Cortex of kidney (tissue), 1 donor: ENCODE data around the gene SYNE1.

Experiments used
- DNase-seq: peaks from one replicate; lab custom pipeline; 2025; lab: John Stamatoyannopoulos, UW

SYNE1 gene

DNA sequence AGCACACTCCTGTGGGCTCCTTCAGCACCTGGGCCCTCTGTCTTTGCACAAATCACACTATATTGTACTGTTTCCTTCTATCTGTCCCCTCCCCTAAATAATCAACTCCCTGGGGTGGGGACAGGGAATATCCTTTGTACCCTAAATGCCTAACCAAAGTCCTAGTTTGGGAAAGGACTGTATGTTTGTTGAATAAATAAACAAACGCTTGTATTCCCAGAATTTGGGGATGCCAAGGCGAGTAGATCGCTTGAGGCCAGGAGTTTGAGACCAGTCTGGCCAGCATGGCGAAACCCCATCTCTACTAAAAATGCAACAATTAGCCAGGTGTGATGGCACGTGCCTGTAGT is 322.7 kb downstream of the SYNE1 start:
- DNase-seq = no peak

DNA sequence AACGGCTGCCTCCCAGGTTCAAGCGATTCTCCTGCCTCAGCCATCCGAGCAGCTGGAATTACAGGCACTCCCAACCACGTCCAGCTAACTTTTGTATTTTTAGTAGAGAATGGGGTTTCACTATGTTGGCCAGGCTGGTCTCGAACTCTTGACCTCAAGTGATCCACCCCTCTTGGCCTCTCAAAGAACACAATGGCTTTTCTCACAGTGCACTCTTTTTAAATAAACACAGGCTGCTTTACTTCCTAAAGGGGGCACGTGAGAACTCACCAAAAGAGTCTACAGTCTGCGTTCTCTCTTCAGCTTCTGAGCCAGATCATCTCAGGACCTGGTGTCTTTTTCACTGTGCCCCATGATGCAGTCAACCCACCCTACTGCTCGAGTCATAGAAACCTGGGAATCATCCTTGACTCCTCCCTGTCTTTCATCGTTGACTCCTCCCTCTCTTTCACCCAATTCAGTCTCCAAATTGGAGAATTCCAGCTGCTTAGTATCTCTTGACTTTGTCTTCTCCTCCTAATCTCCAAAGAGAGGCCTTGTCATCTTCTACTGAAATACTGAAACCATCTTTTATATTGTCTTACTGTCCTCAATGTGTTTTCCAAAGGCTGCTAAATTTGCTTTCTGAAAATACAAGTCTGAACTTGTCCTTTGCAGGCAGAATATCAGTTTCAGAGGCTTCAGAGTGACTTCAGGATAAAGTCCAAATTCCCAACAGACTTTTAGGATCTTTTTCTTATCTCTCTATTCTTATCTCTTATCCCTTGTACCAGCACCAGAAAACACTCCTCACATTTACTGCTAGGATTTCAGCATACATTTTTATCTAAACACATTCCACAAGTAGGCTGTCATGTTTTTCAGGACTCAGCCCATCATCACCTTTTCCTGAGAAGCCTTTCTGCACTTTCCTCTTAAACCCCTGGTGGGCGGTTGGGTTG is 323.4 kb downstream of the SYNE1 start:
- no peak for DNase-seq

DNA sequence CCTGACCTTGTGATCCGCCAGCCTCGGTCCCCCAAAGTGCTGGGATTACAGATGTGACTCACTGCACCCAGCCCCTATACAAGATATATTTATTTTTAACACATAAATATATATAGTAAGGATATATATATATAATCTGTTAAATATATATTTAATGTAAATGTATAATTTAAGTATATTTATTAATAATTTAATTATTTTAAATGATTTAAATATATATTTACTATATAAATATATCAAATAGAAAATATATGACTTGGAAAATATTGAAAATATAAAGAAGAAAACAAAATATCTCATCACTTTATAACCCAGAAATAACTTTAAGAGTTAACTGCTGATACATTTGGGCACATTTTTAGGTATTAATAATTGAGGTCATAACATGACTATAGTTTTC is 324.7 kb downstream of the SYNE1 start:
- no peak for DNase-seq

DNA sequence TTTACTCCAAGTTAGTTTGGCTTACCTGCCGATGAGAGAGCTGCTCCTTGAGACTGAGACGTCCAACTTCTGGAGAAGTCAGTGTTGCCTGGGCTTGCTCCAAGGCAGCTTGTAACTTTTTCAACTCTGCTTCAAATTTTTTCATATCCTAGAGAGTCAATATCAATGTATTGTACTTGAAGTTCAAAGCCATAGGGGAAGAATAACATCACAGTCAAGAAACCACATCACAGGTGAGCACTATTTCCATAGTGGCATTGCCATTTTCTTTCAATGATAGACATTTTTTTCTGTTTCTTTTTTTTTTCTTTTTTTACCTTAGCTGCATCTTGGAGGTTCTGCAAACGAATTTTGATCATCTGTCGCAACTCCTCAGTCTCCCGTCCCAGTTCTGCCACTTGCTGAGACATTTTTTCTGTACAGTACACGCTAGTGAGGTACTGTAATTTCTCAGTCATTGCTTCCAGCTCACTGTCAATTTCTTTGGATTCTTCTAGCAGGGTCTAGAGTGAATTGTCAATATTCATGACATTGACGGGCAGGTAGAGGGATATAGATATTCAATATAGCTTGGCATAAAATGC is 326.7 kb downstream of the SYNE1 start:
- DNase-seq = no peak

DNA sequence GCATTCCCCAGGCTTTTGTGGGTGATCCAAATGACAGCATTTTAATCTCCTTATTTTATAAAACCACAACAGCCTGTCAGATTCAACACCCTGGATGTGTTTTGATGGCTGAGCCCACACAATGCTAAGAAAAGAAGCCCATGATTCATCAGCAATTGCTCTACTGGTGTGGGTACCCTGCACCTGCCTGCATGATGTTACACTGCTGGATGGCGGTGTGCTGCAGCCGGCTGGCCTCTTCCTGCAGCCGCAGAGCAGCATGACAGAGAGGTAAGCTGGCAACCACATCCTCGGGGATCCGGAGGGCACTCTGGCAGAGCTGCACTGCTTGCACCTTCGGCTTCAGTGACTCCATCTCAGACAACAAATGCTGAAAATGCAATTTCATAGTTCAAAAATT is 327.5 kb downstream of the SYNE1 start:
- DNase-seq = no peak

DNA sequence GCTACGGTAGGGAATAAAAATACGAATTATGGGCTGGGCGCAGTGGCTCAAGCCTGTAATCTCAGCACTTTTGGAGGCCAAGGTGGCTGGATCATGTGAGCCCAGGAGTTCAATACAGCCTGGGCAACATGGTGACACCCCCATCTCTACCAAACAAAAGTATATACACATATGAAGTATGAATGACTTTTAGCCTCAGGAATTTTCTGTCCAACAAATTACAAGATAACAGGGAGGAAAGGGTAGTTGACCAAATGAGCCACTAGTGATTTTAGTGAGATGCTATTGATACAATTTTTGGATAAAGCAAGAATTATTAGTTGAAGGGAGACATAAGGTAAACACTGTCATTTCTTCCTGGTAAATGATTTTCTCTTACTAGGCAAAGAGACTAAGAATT is 328.2 kb downstream of the SYNE1 start:
- DNase-seq = no peak

DNA sequence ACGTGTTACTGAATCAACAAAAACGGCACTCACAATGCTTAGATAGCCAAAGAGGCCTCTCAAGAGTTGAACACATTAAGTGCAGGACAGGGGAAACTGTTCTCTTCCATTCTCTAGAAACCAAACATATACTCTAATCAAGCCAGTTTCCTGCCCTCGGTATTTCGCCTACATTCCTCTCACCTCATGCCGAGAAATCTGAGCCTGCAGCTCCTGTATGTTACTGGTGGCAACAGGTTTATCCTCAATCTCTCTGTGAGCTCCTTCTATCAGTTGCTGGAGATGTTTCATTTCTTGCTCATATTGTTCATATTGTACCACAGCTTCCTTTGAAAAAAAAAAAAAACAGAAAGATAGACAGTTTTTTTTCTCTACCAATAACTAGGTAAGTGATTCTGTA is 328.9 kb downstream of the SYNE1 start:
- DNase-seq = no peak

DNA sequence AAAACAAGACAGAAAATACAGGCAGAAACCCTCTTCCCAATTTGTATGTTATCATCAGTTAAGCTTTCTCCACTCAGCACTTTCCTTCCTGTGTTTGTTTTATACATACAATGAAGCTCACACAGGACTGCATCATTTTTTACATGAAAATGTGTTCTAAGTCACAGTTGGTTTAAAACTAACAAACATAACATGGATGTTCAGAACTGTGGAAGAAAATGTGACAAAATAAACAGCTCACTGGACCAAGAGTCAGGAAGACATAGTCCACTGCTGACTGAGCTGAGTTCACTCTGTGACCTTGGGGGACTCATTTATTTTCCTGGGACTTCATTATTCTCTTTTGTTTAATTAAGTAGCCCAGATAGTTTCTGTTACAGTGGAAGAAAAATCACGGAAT is 331.5 kb downstream of the SYNE1 start:
- DNase-seq = no peak

DNA sequence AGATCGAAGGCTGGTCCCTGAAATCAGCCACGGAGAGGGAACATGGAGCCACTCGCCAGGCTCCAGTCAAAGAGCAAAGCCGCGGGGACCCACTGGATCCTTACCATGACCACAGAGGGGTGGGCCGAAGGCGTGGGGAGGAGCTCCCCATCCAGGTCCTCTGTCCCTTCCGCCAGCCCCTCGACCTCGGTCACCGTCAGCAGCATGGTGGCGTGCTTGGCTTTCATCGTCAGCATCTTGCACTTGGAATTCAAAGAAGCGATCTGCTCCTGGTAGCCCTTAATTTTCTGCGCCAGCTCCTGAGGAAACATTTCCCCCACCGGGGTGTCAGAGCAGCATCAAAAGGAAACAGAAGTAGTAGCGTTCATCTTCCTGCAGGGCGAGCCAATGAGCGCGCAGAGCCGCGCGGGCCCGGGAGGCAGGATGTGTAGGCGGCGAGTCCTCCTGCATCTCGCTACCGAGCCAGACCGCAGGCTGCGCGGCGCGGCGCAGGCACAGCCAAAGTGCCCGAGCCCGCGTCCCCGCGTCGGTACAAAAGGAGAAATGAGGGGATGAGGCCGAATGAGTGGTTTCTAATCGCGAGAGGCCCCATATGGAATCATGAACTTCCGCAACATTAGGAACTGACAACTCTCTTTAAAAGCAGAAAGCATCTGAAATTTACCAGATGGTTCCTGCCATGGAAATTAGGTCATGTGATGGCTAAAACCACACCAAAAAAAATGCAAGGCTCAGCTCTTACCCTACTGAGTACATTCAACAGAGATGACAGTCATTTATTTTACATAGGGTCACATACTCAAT is 335.2 kb downstream of the SYNE1 start:
- DNase-seq = no peak

DNA sequence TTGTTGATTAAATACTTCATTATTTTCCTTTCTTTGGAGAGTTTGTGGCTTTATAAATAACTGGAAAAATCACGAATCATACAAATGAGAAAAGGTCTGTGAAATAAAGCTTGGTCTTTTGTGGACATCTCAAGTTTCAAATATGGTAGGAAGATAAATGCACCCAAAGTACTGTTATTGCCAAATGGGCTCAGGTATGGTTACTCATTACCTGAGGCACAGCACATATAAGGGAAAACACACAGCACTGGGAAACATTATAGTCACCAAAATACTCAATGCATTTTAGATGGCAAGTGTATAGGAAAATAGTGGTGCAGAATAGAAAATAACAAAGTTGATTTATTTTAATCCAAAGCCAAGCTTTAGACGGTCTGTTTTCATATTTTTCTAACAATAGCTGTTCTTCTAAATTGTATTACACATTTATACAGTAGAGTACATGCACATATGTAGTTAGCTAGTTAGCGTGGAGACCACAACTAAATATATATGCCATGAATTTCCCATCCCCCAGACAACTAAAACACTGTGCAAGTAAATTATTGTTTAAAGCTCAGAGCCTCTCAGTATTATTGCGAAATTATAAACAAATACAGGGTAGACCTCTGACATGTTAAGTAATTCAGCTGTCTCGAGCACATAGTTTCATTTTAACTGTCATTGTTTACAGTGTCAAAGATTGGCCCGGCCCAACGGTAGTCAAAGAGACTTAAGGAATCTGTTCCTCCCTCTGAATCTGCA is 336.0 kb downstream of the SYNE1 start:
- no peak for DNase-seq

DNA sequence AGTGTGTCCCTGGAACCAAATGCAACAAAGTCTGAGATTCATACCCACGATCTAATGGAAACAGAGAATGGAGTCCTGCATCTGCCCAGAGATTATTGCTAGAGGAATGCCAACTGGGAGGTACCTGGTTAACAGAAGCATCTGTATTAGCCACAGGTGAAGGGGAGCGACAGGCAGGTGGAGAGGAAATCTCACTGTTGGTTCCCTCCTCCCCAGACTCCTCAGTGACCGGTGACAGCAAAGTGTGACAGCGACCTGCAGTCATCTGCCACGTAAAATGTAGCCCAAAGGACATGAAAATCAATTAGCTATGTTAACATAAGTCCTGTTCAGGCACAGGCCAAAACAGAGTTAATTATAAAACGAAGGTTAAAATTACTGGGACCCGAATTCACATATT is 336.6 kb downstream of the SYNE1 start:
- no peak for DNase-seq

DNA sequence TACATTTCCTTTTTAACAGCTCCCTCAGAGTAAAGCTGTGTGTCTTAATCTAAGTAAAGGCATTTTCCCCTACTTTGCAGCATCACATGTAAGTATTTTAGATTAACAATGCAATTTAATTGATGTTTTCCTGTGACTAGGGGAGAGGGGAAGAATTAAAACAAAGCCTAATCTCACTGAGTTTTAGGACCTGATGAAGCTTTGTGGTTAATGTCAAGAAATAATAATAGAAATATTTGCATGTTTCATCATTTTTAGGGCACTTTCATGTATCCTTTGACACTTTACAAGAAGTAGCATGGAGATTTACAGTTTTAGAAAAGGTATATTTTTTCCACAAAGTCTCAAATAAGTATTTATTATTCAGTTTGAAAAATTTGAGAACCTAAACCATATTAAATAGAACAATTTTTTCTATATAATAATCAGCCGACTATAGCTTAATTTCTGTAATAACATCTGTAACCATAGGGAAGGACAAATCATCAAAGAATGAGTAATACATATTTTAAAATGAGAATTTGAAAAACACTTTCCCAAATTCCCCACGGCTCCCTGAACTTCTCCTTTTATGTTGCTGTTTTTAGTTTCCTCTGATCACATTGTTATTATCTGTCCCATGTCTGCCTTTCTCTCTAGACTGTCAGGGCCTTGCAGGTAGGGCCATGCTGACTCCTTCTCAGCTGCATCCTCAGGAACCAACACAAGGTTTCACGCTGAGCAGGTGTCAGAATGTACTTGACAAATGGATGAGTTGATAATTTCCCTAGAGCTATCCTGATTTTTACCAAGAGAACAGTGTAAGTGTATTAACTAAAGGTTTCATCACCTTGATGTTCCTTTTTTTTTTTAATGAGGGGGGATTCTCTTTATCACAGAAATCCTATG is 338.1 kb downstream of the SYNE1 start:
- DNase-seq = no peak

DNA sequence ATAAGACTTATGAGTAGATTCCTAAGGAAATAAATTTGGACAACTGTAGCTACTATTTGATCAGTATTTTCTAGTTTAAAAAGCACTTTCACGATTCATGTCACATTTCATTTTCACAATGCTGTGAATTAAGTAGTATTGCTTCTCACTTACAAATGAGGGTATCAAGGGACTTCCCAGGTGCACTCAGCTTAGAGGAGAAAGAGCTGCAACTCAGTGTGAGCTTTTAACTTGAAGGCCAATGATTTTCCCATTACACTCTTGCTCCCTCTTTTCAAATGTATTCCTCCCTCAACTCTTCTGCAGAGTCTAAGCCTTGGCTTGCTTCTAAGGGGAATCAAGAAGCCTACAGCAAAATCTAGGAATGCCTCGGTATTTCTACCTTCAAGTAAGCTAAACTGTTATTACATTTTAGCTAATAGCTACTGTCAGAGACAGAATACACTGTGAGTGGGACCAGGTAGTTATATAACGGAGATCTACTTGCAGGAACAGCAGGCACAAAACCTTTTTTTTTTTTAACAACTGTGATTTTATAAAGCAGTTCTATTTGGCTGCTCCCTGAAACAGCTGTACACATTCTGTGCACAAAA is 339.0 kb downstream of the SYNE1 start:
- DNase-seq = no peak

DNA sequence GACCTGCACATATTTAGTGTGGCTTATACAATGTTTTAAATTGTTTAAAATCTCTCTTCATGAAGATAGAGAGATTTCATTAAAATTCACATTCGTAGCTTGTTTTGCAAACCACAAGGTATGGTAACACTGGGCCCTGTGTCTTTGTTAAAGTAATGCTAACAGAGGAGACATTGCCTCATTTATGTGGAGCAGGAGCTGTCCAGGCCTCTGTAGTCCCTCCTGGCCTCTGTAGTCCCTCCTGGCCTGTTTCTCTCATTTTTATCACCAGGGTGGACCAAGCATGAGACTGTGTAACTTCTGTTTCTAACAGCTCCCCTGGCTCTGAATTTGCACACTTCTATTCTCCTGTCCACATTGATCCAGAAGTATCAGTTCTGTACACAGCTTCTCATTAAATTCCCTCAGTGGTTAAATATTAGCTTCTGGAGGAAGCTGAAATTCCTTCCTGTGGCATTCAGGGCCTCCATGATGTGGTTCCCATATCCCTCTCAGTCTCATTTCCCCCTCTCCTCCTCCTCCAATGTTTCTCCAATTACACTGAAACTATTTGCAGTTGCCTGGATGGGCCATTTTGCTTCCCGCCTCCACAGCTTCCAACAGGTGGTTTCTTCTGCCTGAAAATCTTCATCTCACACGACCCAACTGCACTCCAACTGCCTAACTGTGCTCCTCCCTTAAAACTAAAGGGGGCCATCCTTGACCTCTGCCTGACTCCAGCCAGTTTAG is 340.4 kb downstream of the SYNE1 start:
- DNase-seq = no peak

DNA sequence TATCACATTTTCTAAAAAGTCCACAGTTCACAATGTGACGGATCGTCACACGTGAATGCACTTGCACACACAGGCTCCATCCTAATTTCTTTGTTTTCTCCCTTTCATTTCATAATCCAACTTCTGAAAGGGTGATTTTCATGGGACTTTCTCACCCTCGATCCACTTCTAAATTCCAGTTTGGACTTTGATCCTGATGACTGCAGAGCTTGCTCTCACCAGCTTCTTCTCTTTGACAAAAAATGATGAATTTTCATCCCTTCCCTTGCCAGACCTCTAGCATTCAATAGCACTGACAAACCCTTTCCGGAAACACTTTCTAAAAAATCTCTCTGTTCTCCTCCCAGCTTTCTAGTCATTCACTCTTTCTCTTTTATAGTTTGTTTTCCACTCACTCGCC is 341.2 kb downstream of the SYNE1 start:
- DNase-seq = no peak

DNA sequence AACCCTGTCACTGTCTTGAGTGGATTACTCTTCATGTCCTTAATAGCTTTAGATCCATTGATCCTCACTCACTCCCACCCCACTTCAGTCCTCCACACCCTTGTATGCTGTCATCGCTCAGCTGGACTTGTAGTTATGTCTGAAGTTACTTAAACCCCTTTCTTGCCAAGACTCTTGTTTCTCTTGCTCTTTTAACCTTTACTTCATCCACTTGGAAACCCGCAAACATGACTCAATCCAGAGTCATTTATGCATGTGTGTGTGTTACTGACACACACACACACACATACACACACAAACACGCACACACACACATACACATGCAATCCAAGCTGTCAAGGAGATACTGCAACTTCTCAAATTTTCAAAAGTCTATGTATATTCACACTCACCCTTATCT is 341.8 kb downstream of the SYNE1 start:
- no peak for DNase-seq

DNA sequence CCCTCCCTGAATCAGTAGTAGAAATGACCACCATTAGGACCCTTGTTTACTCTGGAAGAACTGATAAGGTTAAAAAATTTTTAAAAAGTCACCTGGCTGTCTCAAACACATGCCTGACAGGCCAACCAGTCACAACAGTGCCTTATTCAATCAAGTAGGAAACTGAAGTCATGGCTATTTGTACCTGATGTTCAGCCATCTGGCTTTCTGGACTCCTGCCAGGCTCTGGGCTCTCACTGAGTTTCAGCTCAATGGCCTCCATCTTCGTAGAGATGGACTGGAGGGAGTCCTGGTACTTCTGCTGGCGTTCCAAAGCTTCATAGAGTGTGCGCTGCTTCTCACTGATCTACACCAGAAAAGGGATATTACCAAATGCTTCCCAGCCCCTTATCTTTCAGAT is 343.8 kb downstream of the SYNE1 start:
- DNase-seq = no peak

DNA sequence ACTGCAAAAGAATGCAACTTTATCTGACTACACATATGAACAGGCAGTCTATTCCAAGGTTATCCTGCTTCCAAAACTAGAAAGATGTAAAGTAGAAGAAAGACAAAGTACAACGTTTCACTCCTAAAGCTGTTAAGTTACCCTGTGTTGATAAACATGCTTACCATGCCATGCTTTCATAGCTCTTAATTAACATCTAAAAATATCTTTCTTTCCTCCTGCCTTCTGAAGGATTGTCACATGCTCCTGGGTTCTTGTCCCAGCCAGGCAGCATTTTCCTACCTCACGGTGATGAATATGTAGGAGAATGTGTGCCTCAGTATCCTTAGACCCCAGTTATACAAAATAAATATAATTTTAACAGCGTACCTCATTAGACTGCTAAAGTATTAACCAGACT is 344.6 kb downstream of the SYNE1 start:
- DNase-seq = no peak

DNA sequence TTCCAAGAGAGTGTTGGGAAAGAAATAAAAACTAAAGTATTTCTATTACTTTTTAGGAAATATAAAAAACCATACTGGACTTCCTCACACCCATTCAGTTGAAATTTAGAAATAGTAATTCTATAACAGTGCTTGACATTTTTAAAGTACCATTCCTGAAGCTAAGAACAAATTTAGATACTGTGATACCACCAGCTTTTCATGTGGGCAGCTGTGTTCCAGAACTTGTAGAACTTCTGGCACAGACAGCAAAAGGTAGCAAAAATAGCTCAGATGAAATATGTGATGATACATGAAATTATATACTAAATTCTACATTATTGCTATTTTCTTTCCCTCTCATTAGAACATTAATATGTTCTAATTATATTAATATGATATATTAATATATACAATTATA is 346.5 kb downstream of the SYNE1 start:
- DNase-seq = no peak

DNA sequence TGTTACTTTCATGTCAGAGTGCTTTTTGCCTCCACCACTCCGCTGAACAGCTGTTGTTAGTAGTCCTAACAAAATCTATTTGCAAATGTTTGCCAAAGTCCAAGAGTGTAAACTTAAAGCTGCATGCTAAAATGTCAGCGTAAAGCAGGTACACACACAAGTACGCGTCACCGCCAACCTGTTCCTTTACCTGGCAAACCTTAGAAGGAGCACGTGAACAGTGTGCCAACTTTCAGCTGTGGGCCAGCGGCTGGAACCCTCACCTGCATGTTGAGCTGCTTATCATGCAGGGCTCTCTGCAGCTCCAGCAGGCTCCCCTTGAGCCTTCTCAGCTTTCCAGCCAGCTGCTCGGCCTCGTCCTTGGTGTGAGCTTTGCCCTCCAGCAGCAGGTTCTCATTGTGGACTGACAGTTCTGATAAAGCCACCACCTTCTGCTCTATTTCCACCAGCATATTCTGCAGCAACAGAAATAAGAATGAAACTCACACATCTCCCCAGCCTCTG is 359.3 kb downstream of the SYNE1 start:
- no peak for DNase-seq
